ENCODE results near the gene KCNS1.
"Not testable (repeated sequence)": the region's sequence is repeated elsewhere in the genome, so short reads cannot be mapped to it uniquely, and the experiment has no call there.

The KCNS1 gene

GRCh38 chr20:45100563-45101245 lies at the start of gene KCNS1:
KCNS1 (minus strand) TSS chr20:45101127; CDS start chr20:45099236, 1,891 bp downstream.
- DNase-seq (ENCODE audit: low read depth, low spot score): no peak
- no peak within 1 kb of the TSS for H3K27ac ChIP-seq

GRCh38 chr20:45149062-45149461 lies 48.1 kb upstream of the KCNS1 start:
- DNase-seq (ENCODE audit: low read depth, low spot score): no peak
- H3K27ac ChIP-seq: no peak overlapping the region

- no peak overlapping the region for H3K27ac ChIP-seq
- DNase-seq (ENCODE audit: low read depth, low spot score): no peak
Observed at GRCh38 chr20:45140836-45141235, 39.9 kb upstream of the KCNS1 start.

- not testable (repeated sequence) for DNase-seq (ENCODE audit: low read depth, low spot score); H3K27ac ChIP-seq
Observed at GRCh38 chr20:45139733-45140375, 38.9 kb upstream of the KCNS1 start.

GRCh38 chr20:45138561-45139300 lies 37.8 kb upstream of the KCNS1 start:
- DNase-seq (ENCODE audit: low read depth, low spot score): peak; percentile 62
- peak overlapping the region; percentile 75 for H3K27ac ChIP-seq

- peak overlapping the region; percentile 75 for H3K27ac ChIP-seq
- DNase-seq (ENCODE audit: low read depth, low spot score): no peak
Observed at GRCh38 chr20:45136911-45137310, 36.0 kb upstream of the KCNS1 start.

GRCh38 chr20:45128099-45128498 lies 27.2 kb upstream of the KCNS1 start:
- DNase-seq (ENCODE audit: low read depth, low spot score): peak; percentile 83
- H3K27ac ChIP-seq: peak overlapping the region; percentile 72

- H3K27ac ChIP-seq: no peak within 1 kb of the TSS
- DNase-seq (ENCODE audit: low read depth, low spot score): no peak
Observed at GRCh38 chr20:45124365-45124764, 23.4 kb upstream of the KCNS1 start, which contains the start of gene WFDC12. WFDC12 (minus strand) TSS chr20:45124465; CDS start chr20:45124447, 18 bp downstream.

GRCh38 chr20:45121388-45121787 lies 20.5 kb upstream of the KCNS1 start:
- DNase-seq (ENCODE audit: low read depth, low spot score): no peak
- no peak overlapping the region for H3K27ac ChIP-seq

GRCh38 chr20:45119556-45120266 lies 18.8 kb upstream of the KCNS1 start:
- no peak overlapping the region for H3K27ac ChIP-seq
- DNase-seq (ENCODE audit: low read depth, low spot score): no peak

GRCh38 chr20:45118028-45118427 lies 17.1 kb upstream of the KCNS1 start:
- no peak overlapping the region for H3K27ac ChIP-seq
- no peak for DNase-seq (ENCODE audit: low read depth, low spot score)

- DNase-seq (ENCODE audit: low read depth, low spot score): no peak
- H3K27ac ChIP-seq: no peak overlapping the region
Observed at GRCh38 chr20:45117581-45117980, 16.7 kb upstream of the KCNS1 start.

- no peak for DNase-seq (ENCODE audit: low read depth, low spot score)
- no peak overlapping the region for H3K27ac ChIP-seq
Observed at GRCh38 chr20:45115829-45116228, 14.9 kb upstream of the KCNS1 start.

- peak overlapping the region; percentile 32 for H3K27ac ChIP-seq
- no peak for DNase-seq (ENCODE audit: low read depth, low spot score)
Observed at GRCh38 chr20:45115386-45115774, 14.5 kb upstream of the KCNS1 start.

GRCh38 chr20:45114465-45115385 lies 13.8 kb upstream of the KCNS1 start, which contains the start of gene WFDC5:
WFDC5 (minus strand) TSS chr20:45115174; CDS start chr20:45115083, 91 bp downstream.
- peak within 1 kb of the TSS; percentile 32 for H3K27ac ChIP-seq
- peak; percentile 80 for DNase-seq (ENCODE audit: low read depth, low spot score)

- H3K27ac ChIP-seq: no peak overlapping the region
Observed at GRCh38 chr20:45113865-45114264, 12.9 kb upstream of the KCNS1 start.

GRCh38 chr20:45112754-45113153 lies 11.8 kb upstream of the KCNS1 start:
- H3K27ac ChIP-seq: no peak overlapping the region
- DNase-seq (ENCODE audit: low read depth, low spot score): no peak

More at GRCh38 chr20:45113865-45114264, 12.9 kb upstream of the KCNS1 start:
- DNase-seq (ENCODE audit: low read depth, low spot score): no peak

- no peak for DNase-seq (ENCODE audit: low read depth, low spot score)
- no peak overlapping the region for H3K27ac ChIP-seq
Observed at GRCh38 chr20:45111799-45112471, 11.0 kb upstream of the KCNS1 start.

GRCh38 chr20:45111285-45111684 lies 10.4 kb upstream of the KCNS1 start:
- DNase-seq (ENCODE audit: low read depth, low spot score): no peak
- H3K27ac ChIP-seq: no peak overlapping the region

Measured in epithelial cell of prostate (primary cell).